ENCODE results near the gene SERPINA6.

SERPINA6 gene

GRCh38 chr14:94292872-94293577 lies 30.1 kb downstream of the SERPINA6 start, which contains the start of gene SERPINA10:
TSS of gene SERPINA10 (minus strand) at chr14:94293268. CDS start at chr14:94290593, 2,675 bp downstream.
- TF ChIP-seq CTCF (IDR thresholded peaks at IDR 0.05) = no peak
- H3K27ac ChIP-seq = no peak within 1 kb of the TSS
- H3K9me3 ChIP-seq = no peaks in the 10 kb centered on the region
- no peaks in the 10 kb centered on the region for H3K27me3 ChIP-seq
- H3K36me3 ChIP-seq = no peaks in the 10 kb centered on the region
- no peak within 1 kb of the TSS for H3K4me3 ChIP-seq (ENCODE audit: low read depth in 1 of 2, low read length in 1 of 2)
- no peaks in the 10 kb centered on the region for H3K4me1 ChIP-seq (ENCODE audit: control insufficient read depth in 1 of 2, insufficient read depth in 1 of 2, low read depth in 1 of 2, low read length in 1 of 2)

GRCh38 chr14:94292526-94292871 lies 30.6 kb downstream of the SERPINA6 start:
- peaks cover 3% of the 10 kb centered on the region for H3K27me3 ChIP-seq
- H3K4me3 ChIP-seq (ENCODE audit: low read depth in 1 of 2, low read length in 1 of 2) = no peak overlapping the region
- H3K9me3 ChIP-seq = no peaks in the 10 kb centered on the region
- no peak overlapping the region for H3K27ac ChIP-seq
- no peaks in the 10 kb centered on the region for H3K36me3 ChIP-seq
- no peaks in the 10 kb centered on the region for H3K4me1 ChIP-seq (ENCODE audit: control insufficient read depth in 1 of 2, insufficient read depth in 1 of 2, low read depth in 1 of 2, low read length in 1 of 2)
- no peak for TF ChIP-seq CTCF (IDR thresholded peaks at IDR 0.05)

GRCh38 chr14:94291906-94292525 lies 31.1 kb downstream of the SERPINA6 start:
- no peak overlapping the region for H3K4me3 ChIP-seq (ENCODE audit: low read depth in 1 of 2, low read length in 1 of 2)
- TF ChIP-seq CTCF (IDR thresholded peaks at IDR 0.05) = no peak
- H3K4me1 ChIP-seq (ENCODE audit: control insufficient read depth in 1 of 2, insufficient read depth in 1 of 2, low read depth in 1 of 2, low read length in 1 of 2) = no peaks in the 10 kb centered on the region
- H3K27me3 ChIP-seq = peaks cover 3% of the 10 kb centered on the region
- H3K27ac ChIP-seq = no peak overlapping the region
- H3K36me3 ChIP-seq = no peaks in the 10 kb centered on the region
- no peaks in the 10 kb centered on the region for H3K9me3 ChIP-seq

GRCh38 chr14:94291159-94291905 lies 31.8 kb downstream of the SERPINA6 start:
- no peaks in the 10 kb centered on the region for H3K4me1 ChIP-seq (ENCODE audit: control insufficient read depth in 1 of 2, insufficient read depth in 1 of 2, low read depth in 1 of 2, low read length in 1 of 2)
- no peak for TF ChIP-seq CTCF (IDR thresholded peaks at IDR 0.05)
- H3K36me3 ChIP-seq = no peaks in the 10 kb centered on the region
- H3K27ac ChIP-seq = no peak overlapping the region
- no peak overlapping the region for H3K4me3 ChIP-seq (ENCODE audit: low read depth in 1 of 2, low read length in 1 of 2)
- peaks cover 3% of the 10 kb centered on the region for H3K27me3 ChIP-seq
- no peaks in the 10 kb centered on the region for H3K9me3 ChIP-seq

GRCh38 chr14:94290197-94290596 lies 32.9 kb downstream of the SERPINA6 start:
- H3K27ac ChIP-seq = no peak overlapping the region
- H3K4me1 ChIP-seq (ENCODE audit: control insufficient read depth in 1 of 2, insufficient read depth in 1 of 2, low read depth in 1 of 2, low read length in 1 of 2) = no peaks in the 10 kb centered on the region
- TF ChIP-seq CTCF (IDR thresholded peaks at IDR 0.05) = no peak
- H3K4me3 ChIP-seq (ENCODE audit: low read depth in 1 of 2, low read length in 1 of 2) = no peak overlapping the region
- no peaks in the 10 kb centered on the region for H3K9me3 ChIP-seq
- no peaks in the 10 kb centered on the region for H3K36me3 ChIP-seq
- H3K27me3 ChIP-seq = peaks cover 5% of the 10 kb centered on the region
